K562 (cell line): ENCODE results near the gene WDR46. TPM values are rescaled to one million over a fixed set of nuclear protein-coding genes. Genes with fewer than 3 reads are reported as not detected.

Experiments used
- CGGBP1 ChIP-seq: fragments of 250-450 bp; sonication (Bioruptor Pico); IDR thresholded peaks from 2 replicates; pipeline ENCODE4 v1.9.0; 2021; ENCODE audit warnings: mild to moderate bottlenecking
- EHMT2 ChIP-seq: fragments of 450-650 bp; IDR thresholded peaks from 2 replicates; pipeline ENCODE4 v1.6.1; 2018; ENCODE audit warnings: antibody characterized with exemption
- FOS ChIP-seq: IDR thresholded peaks from 3 replicates; pipeline ENCODE4 v1.6.1; 2011; ENCODE audit not compliant: insufficient read length; ENCODE audit errors: extremely low read depth
- FOXA1 ChIP-seq: fragments of 450-650 bp; IDR thresholded peaks from 2 replicates; pipeline ENCODE4 v1.6.1; 2016; ENCODE audit warnings: mild to moderate bottlenecking, borderline replicate concordance
- HNRNPUL1 ChIP-seq: fragments of 200-400 bp; formaldehyde crosslinking; IDR thresholded peaks from 2 replicates; pipeline ENCODE4 v1.6.1; 2017; ENCODE audit warnings: low read length
- NFE2L1 ChIP-seq: fragments of 450-650 bp; IDR thresholded peaks from 2 replicates; pipeline ENCODE4 v1.6.1; 2016; ENCODE audit warnings: missing genetic modification characterization, low read depth, mild to moderate bottlenecking, missing compliant biosample characterization, moderate library complexity, borderline replicate concordance
- NR4A1 ChIP-seq, 2 experiments: fragments of 250-450 bp in 1 of 2; fragments of 450-650 bp in 1 of 2; sonication (Bioruptor Pico) in 1 of 2; IDR thresholded peaks; 2 replicates each; pipeline versions ENCODE4 v1.4.0 to v1.6.1; 2016 to 2020; ENCODE audit warnings: mild to moderate bottlenecking in 2 of 2, missing compliant biosample characterization in 1 of 2, missing genetic modification characterization in 1 of 2, moderate library complexity in 1 of 2
- PHF21A ChIP-seq: fragments of 450-650 bp; IDR thresholded peaks from 2 replicates; pipeline ENCODE4 v1.6.1; 2017; ENCODE audit warnings: low read depth, borderline replicate concordance
- PML ChIP-seq: IDR thresholded peaks from 2 replicates; pipeline ENCODE4 v1.6.1; 2012; ENCODE audit warnings: low read length, inconsistent platforms
- SRF ChIP-seq, 2 experiments: fragments of 250-450, 450-650 bp in 1 of 2; sonication (Bioruptor Pico) in 1 of 2; sonication (generic) in 1 of 2; formaldehyde crosslinking; IDR thresholded peaks; 2 replicates each; pipeline versions ENCODE4 v1.5.0 to v1.5.1; 2020 to 2022; ENCODE audit warnings: mild to moderate bottlenecking in 1 of 2, missing genetic modification reagents in 1 of 2
- ZBTB2 ChIP-seq: fragments of 450-650 bp; IDR thresholded peaks from 2 replicates; pipeline ENCODE4 v1.6.1; 2016; ENCODE audit warnings: antibody characterized with exemption
- ZBTB40 ChIP-seq, 2 experiments: fragments of 450-650 bp in 1 of 2; sonication (generic) in 1 of 2; formaldehyde crosslinking in 1 of 2; IDR thresholded peaks; 2 replicates each; pipeline versions ENCODE4 v1.7.1 to v1.9.0; 2016 to 2022; ENCODE audit warnings: inconsistent platforms in 1 of 2, mild to moderate bottlenecking in 1 of 2, missing genetic modification reagents in 1 of 2
- ZNF655 ChIP-seq: fragments of 250-450 bp; sonication (Bioruptor Pico); IDR thresholded peaks from 2 replicates; pipeline ENCODE4 v1.5.0; 2021
- polyA plus RNA-seq, 8 experiments: library from polyadenylated mRNA; depleted of rRNA in 4 of 8; stranded (reverse) in 5 of 8; unstranded in 3 of 8; fragments of >200 nt; fragmentation: Nextera tagmentation in 2 of 8; fragmentation: Illumina TruSeq in 1 of 8; extraction: Ambion mirVana in 2 of 8; extraction: Trizol in 1 of 8; gene quantifications; 2 replicates each; pipeline versions ENCODE4 v1.2.1 to v1.2.3, GENCODE V29; 2011 to 2014; ENCODE audit warnings: inconsistent platforms in 1 of 8, missing spikeins in 1 of 8
- total RNA-seq, 7 experiments: library from RNA; depleted of rRNA in 6 of 7; stranded (reverse); fragments of >200 nt in 6 of 7; fragmentation: Illumina TruSeq in 2 of 7; extraction: Trizol in 2 of 7; gene quantifications; 2 replicates each; pipeline versions ENCODE4 v1.2.1 to v1.2.3, GENCODE V29; 2011 to 2021; ENCODE audit warnings: low replicate concordance in 1 of 7

Gene WDR46
- total and polyA plus RNA-seq, 9 of the 15 experiments (the other 6 are each of a cell fraction or from before 2014, with no cell fraction given): 8.9 to 146 (median 93.1) TPM

- 0 out of 2 replicates have a peak, but pooled peaks have one; percentile 17 for TF ChIP-seq NR4A1 (CRISPR knock-in tag; IDR thresholded peaks at IDR 0.05)
- TF ChIP-seq NR4A1 (tag; IDR thresholded peaks at IDR 0.05): no peak
- TF ChIP-seq PML: 0 out of 2 replicates have a peak, but pooled peaks have one; percentile 40
- no peak for TF ChIP-seq EHMT2
- no peak for TF ChIP-seq ZBTB40 (IDR thresholded peaks at IDR 0.05)
- no peak for TF ChIP-seq ZBTB40 (CRISPR knock-in tag; IDR thresholded peaks at IDR 0.05)
- no peak for TF ChIP-seq CGGBP1 (CRISPR knock-in tag)
- TF ChIP-seq NFE2L1: no peak
- no peak for TF ChIP-seq SRF (CRISPR knock-in tag; IDR thresholded peaks at IDR 0.05)
- no peak for TF ChIP-seq ZNF655 (CRISPR knock-in tag)
- TF ChIP-seq FOXA1: no peak
- no peak for TF ChIP-seq PHF21A
- TF ChIP-seq ZBTB2: 0 out of 2 replicates have a peak, but pooled peaks have one; percentile 33
- TF ChIP-seq HNRNPUL1: no peak
- no peak for TF ChIP-seq FOS
Measured at GRCh38 chr6:33297956-33298772, 9.1 kb upstream of the WDR46 start (continued).
